CD14-positive monocyte (primary cell): ENCODE measurements around the gene TEAD1. TPM values are rescaled to one million over a fixed set of nuclear protein-coding genes. Genes with fewer than 3 reads are reported as not detected.

Source experiments
- DNase-seq, 3 donors: peaks; one replicate each; pipeline ENCODE4 v3.0.0-alpha.2; 2011 to 2022
- H2AFZ ChIP-seq: 2 replicates; pipeline ENCODE4 v1.6.0; 2012; ENCODE audit warnings: mild to moderate bottlenecking, low read depth, low read length, inconsistent platforms; ENCODE audit not compliant: insufficient read depth, poor library complexity, severe bottlenecking
- H3K27ac ChIP-seq, 2 donors: 1 replicate in 1 of 2; 2 replicates in 1 of 2; pipeline ENCODE4 v1.5.1; 2012 to 2013; ENCODE audit warnings: low read length in 2 of 2, control low read depth in 1 of 2, inconsistent platforms in 1 of 2, low read depth in 1 of 2, mild to moderate bottlenecking in 1 of 2
- H3K27me3 ChIP-seq, 2 donors: one replicate each; pipeline versions ENCODE4 v1.6.0 to v1.6.1; 2011 to 2013; ENCODE audit warnings: low read length in 2 of 2; ENCODE audit not compliant: control insufficient read depth in 2 of 2, insufficient read depth in 2 of 2
- H3K36me3 ChIP-seq, 2 donors: replicated peaks in 1 of 2; 1 replicate in 1 of 2; 2 replicates in 1 of 2; pipeline versions ENCODE4 v1.5.1 to v1.6.1; 2012 to 2013; ENCODE audit warnings: low read length in 2 of 2, control low read depth in 1 of 2, inconsistent platforms in 1 of 2, mild to moderate bottlenecking in 1 of 2; ENCODE audit not compliant: insufficient read depth in 2 of 2, control insufficient read depth in 1 of 2
- H3K4me1 ChIP-seq, 2 donors: 1 replicate in 1 of 2; 2 replicates in 1 of 2; pipeline versions ENCODE4 v1.5.1 to v1.6.1; 2012 to 2013; ENCODE audit warnings: low read length in 2 of 2, control low read depth in 1 of 2, inconsistent platforms in 1 of 2, mild to moderate bottlenecking in 1 of 2, moderate library complexity in 1 of 2; ENCODE audit not compliant: insufficient read depth in 2 of 2, control insufficient read depth in 1 of 2
- H3K4me2 ChIP-seq: replicated peaks from 2 replicates; pipeline ENCODE3; 2012; ENCODE audit warnings: low read length, moderate library complexity, mild to moderate bottlenecking; ENCODE audit not compliant: poor library complexity, severe bottlenecking; ENCODE audit errors: extremely low read depth
- H3K4me3 ChIP-seq, 3 experiments: fragments of 200-600 bp in 1 of 3; sonication (generic) in 1 of 3; replicated peaks in 1 of 3; 1 replicate in 2 of 3; 2 replicates in 1 of 3; pipeline ENCODE4 v1.5.1; 2011 to 2013; ENCODE audit warnings: low read length in 3 of 3, mild to moderate bottlenecking in 3 of 3, control low read depth in 2 of 3, low read depth in 2 of 3, inconsistent platforms in 1 of 3, moderate library complexity in 1 of 3
- H3K79me2 ChIP-seq: 2 replicates; pipeline ENCODE4 v1.6.0; 2012; ENCODE audit warnings: mild to moderate bottlenecking, control low read depth, inconsistent platforms, low read length, moderate library complexity; ENCODE audit not compliant: insufficient read depth
- H3K9ac ChIP-seq: 2 replicates; pipeline ENCODE4 v1.6.0; 2017; ENCODE audit warnings: low read length, mild to moderate bottlenecking; ENCODE audit not compliant: insufficient read depth, poor library complexity, severe bottlenecking
- H3K9me3 ChIP-seq, 2 donors: replicated peaks in 1 of 2; 1 replicate in 1 of 2; 2 replicates in 1 of 2; pipeline versions ENCODE4 v1.5.1 to v1.6.1; 2012 to 2013; ENCODE audit warnings: low read length in 2 of 2, control low read depth in 1 of 2; ENCODE audit not compliant: control insufficient read depth in 1 of 2, insufficient read depth in 1 of 2
- H4K20me1 ChIP-seq: 2 replicates; pipeline ENCODE4 v1.6.0; 2012; ENCODE audit warnings: mild to moderate bottlenecking, low read length, control low read depth, moderate library complexity; ENCODE audit not compliant: insufficient read depth
- H3K27ac Mint-ChIP-seq, 7 donors: one replicate each; pipeline ENCODE4 v1.8.0; 2020; ENCODE audit warnings: mild to moderate bottlenecking in 7 of 7, mixed read lengths in 7 of 7, moderate library complexity in 6 of 7, inconsistent platforms in 2 of 7
- H3K27me3 Mint-ChIP-seq, 3 donors: one replicate each; pipeline ENCODE4 v1.8.0; 2021 to 2022; ENCODE audit warnings: low read depth in 3 of 3, mild to moderate bottlenecking in 3 of 3, mixed read lengths in 3 of 3, moderate library complexity in 3 of 3, inconsistent platforms in 1 of 3
- H3K36me3 Mint-ChIP-seq, 2 donors: one replicate each; pipeline ENCODE4 v1.8.0; 2020; ENCODE audit warnings: mixed read lengths in 2 of 2, inconsistent platforms in 1 of 2, mild to moderate bottlenecking in 1 of 2
- H3K4me1 Mint-ChIP-seq: one replicate; pipeline ENCODE4 v1.8.0; 2020; ENCODE audit warnings: mild to moderate bottlenecking, mixed read lengths
- H3K4me3 Mint-ChIP-seq, 2 donors: one replicate each; pipeline ENCODE4 v1.8.0; 2020; ENCODE audit warnings: mild to moderate bottlenecking in 2 of 2, mixed read lengths in 2 of 2, moderate library complexity in 1 of 2
- H3K9me3 Mint-ChIP-seq, 7 donors: one replicate each; pipeline ENCODE4 v1.8.0; 2020 to 2022; ENCODE audit warnings: mixed read lengths in 7 of 7, mild to moderate bottlenecking in 6 of 7, moderate library complexity in 6 of 7, inconsistent platforms in 2 of 7
- CTCF ChIP-seq: fragments of 200-600 bp; IDR thresholded peaks from one replicate; pipeline ENCODE4 v1.8.0; 2022; ENCODE audit warnings: antibody characterized with exemption, mild to moderate bottlenecking
- WGBS: methylation state at CpG from one replicate; pipeline ENCODE4 v1.1.5; 2013; ENCODE audit warnings: missing lambda C conversion rate; ENCODE audit not compliant: insufficient coverage; 5-methylcytosine and 5-hydroxymethylcytosine counted together
- intact Hi-C, 2 donors: fragments of 100-400 bp; cut with micrococcal nuclease; formaldehyde crosslinking; loops; one replicate each; pipeline versions ENCODE4 v1.15.0 to v1.15.1; 2023
- polyA plus RNA-seq, 3 donors: library from polyadenylated mRNA; depleted of rRNA in 1 of 3; unstranded in 2 of 3; stranded (reverse) in 1 of 3; fragments of 300-500 nt in 2 of 3; fragments of >200 nt in 1 of 3; fragmentation: Illumina TruSeq in 2 of 3; gene quantifications; 1 replicate in 2 of 3; 2 replicates in 1 of 3; pipeline ENCODE4 v1.2.3, GENCODE V29; 2012 to 2021

TEAD1 gene
- polyA plus RNA-seq, 3 donors, result not detected

GRCh38 chr11:12845739-12846358 is 171.6 kb downstream of the TEAD1 start:
- Histone ChIP-seq H3K4me3 (no peak overlapping the region), H3K9me3 (no peaks in the 10 kb centered on the region), H2AFZ (no peak overlapping the region), H3K79me2 (no peaks in the 10 kb centered on the region), H3K36me3 (no peaks in the 10 kb centered on the region), H3K4me1 (no peaks in the 10 kb centered on the region), H3K27ac (no peak overlapping the region), H3K9ac (no peak overlapping the region), H3K4me2 (no peak overlapping the region), H3K27me3 (peaks cover 7 to 10% of the 10 kb centered on the region in 2 donors), H4K20me1 (no peaks in the 10 kb centered on the region)
- DNase-seq, result no peak
- Mint-ChIP-seq H3K27me3 (peaks cover 3 to 7% (median 5%) of the 10 kb centered on the region in 3 donors), H3K4me3 (no peak overlapping the region), H3K4me1 (no peaks in the 10 kb centered on the region), H3K27ac (peak overlapping the region in 1 of 7 donors; percentile 12), H3K9me3 (no peaks in the 10 kb centered on the region), H3K36me3 (no peaks in the 10 kb centered on the region)
- no peak for TF ChIP-seq CTCF
- WGBS, result 93% methylated on average over 9 of the region's 10 CpGs
- intact Hi-C loops, result no loop called here

- TF ChIP-seq CTCF, result no peak
- Histone ChIP-seq H2AFZ (no peak overlapping the region), H3K79me2 (no peaks in the 10 kb centered on the region), H3K9me3 (no peaks in the 10 kb centered on the region), H3K36me3 (no peaks in the 10 kb centered on the region), H4K20me1 (no peaks in the 10 kb centered on the region), H3K4me3 (no peak overlapping the region), H3K27me3 (peaks cover 5 to 9% of the 10 kb centered on the region in 2 donors), H3K4me1 (no peaks in the 10 kb centered on the region), H3K9ac (no peak overlapping the region), H3K27ac (no peak overlapping the region), H3K4me2 (no peak overlapping the region)
- H3K4me1 Mint-ChIP-seq, result no peaks in the 10 kb centered on the region
- H3K36me3 Mint-ChIP-seq, result no peaks in the 10 kb centered on the region
- no peak overlapping the region for H3K27ac Mint-ChIP-seq
- intact Hi-C loops, result no loop called here
- WGBS, result 50% methylated on average over 1 of the region's 3 CpGs
- no peak for DNase-seq
- no peaks in the 10 kb centered on the region for H3K9me3 Mint-ChIP-seq
- H3K4me3 Mint-ChIP-seq, result no peak overlapping the region
- peaks cover under 1 to 6% (median 2%) of the 10 kb centered on the region in 3 donors for H3K27me3 Mint-ChIP-seq
Measured at GRCh38 chr11:12846786-12847615, 172.8 kb downstream of the TEAD1 start.
